Endothelial cell of umbilical vein (primary cell): ENCODE results near the gene MROH8. TPM values are rescaled to one million over a fixed set of nuclear protein-coding genes. Genes with fewer than 3 reads are reported as not detected.

Source experiments
- BruUV-seq: library from RNA; stranded (reverse); fragments of 400-500 nt; replicated peaks from 2 replicates; lab custom pipeline; 2021; lab: Mats Ljungman, UMichigan
- CTCF ChIA-PET: fragments of 300-600, 350-600 bp; sonication (Branson Sonifier 250); formaldehyde crosslinking; loops from one replicate; lab custom pipeline; 2021; ENCODE audit warnings: antibody characterized with exemption, inconsistent platforms; lab: Charles Lee
- POLR2A ChIA-PET: fragments of 300-600, 350-600 bp; sonication (Branson Sonifier 250); formaldehyde crosslinking; loops from one replicate; lab custom pipeline; 2021; ENCODE audit warnings: antibody characterized with exemption, inconsistent platforms; lab: Charles Lee
- DNase-seq: peaks from one replicate; pipeline ENCODE4 v3.0.0-alpha.2; 2011; ENCODE audit warnings: low read depth, low spot score
- FAIRE-seq: peaks from 2 replicates; lab custom pipeline; 2011; peaks lifted over from hg19 to GRCh38; lab: Jason Lieb, UNC
- H2AFZ ChIP-seq: 2 replicates; pipeline ENCODE4 v1.6.0; 2012; ENCODE audit warnings: low read depth, low read length, control low read depth, inconsistent platforms
- H3K27ac ChIP-seq: 2 replicates; pipeline ENCODE4 v1.5.1; 2011; ENCODE audit warnings: low read depth, mild to moderate bottlenecking, control low read depth, low read length, moderate library complexity; ENCODE audit not compliant: insufficient read depth
- H3K27me3 ChIP-seq, 2 experiments: 2 replicates each; pipeline versions ENCODE4 v1.6.0 to v1.6.1; 2011; ENCODE audit warnings: low read length in 2 of 2, mixed read lengths in 1 of 2; ENCODE audit not compliant: control insufficient read depth in 2 of 2, insufficient read depth in 2 of 2
- H3K36me3 ChIP-seq, 2 experiments: 2 replicates in 1 of 2; 3 replicates in 1 of 2; pipeline ENCODE4 v1.5.1; 2011; ENCODE audit warnings: low read length in 2 of 2, mild to moderate bottlenecking in 1 of 2, moderate library complexity in 1 of 2; ENCODE audit not compliant: control insufficient read depth in 2 of 2, insufficient read depth in 2 of 2; ENCODE audit errors: extremely low read depth in 1 of 2
- H3K4me1 ChIP-seq: 3 replicates; pipeline ENCODE4 v1.5.1; 2011; ENCODE audit warnings: mild to moderate bottlenecking, low read length; ENCODE audit not compliant: control insufficient read depth, insufficient read depth; ENCODE audit errors: extremely low read depth
- H3K4me2 ChIP-seq: 2 replicates; pipeline ENCODE4 v1.6.1; 2011; ENCODE audit warnings: low read length, control low read depth, mixed read lengths; ENCODE audit not compliant: insufficient read depth
- H3K4me3 ChIP-seq, 3 experiments: fragments of 200-600 bp in 1 of 3; sonication (generic), shearing (Covaris generic) in 1 of 3; replicated peaks in 1 of 3; 2 replicates each; pipeline ENCODE4 v1.5.1; 2011 to 2016; ENCODE audit warnings: control low read depth in 3 of 3, low read length in 3 of 3, mild to moderate bottlenecking in 2 of 3, inconsistent platforms in 1 of 3, low read depth in 1 of 3, moderate library complexity in 1 of 3; ENCODE audit not compliant: insufficient read depth in 1 of 3
- H3K79me2 ChIP-seq: 2 replicates; pipeline ENCODE4 v1.6.0; 2012; ENCODE audit warnings: low read length, inconsistent platforms; ENCODE audit not compliant: control insufficient read depth, insufficient read depth
- H3K9ac ChIP-seq: replicated peaks from 2 replicates; pipeline ENCODE3; 2011; ENCODE audit warnings: low read length, control low read depth; ENCODE audit not compliant: insufficient read depth; ENCODE audit errors: extremely low read depth
- H3K9me1 ChIP-seq: replicated peaks from 3 replicates; pipeline ENCODE4 v1.6.0; 2011; ENCODE audit warnings: mild to moderate bottlenecking, low read length; ENCODE audit not compliant: control insufficient read depth, insufficient read depth; ENCODE audit errors: extremely low read depth
- H3K9me3 ChIP-seq: replicated peaks from 2 replicates; pipeline ENCODE4 v1.5.1; 2012; ENCODE audit warnings: low read length, inconsistent platforms; ENCODE audit not compliant: control insufficient read depth, insufficient read depth
- H4K20me1 ChIP-seq: replicated peaks from 2 replicates; pipeline ENCODE3; 2011; ENCODE audit warnings: mild to moderate bottlenecking, low read length; ENCODE audit not compliant: control insufficient read depth, insufficient read depth; ENCODE audit errors: extremely low read depth
- CTCF ChIP-seq, 2 donors: IDR thresholded peaks; 1 replicate in 1 of 2; 2 replicates in 1 of 2; pipeline ENCODE4 v1.5.1; 2011; ENCODE audit warnings: low read length in 2 of 2, mild to moderate bottlenecking in 2 of 2, moderate library complexity in 2 of 2, control low read depth in 1 of 2, inconsistent platforms in 1 of 2, low read depth in 1 of 2; ENCODE audit not compliant: insufficient read depth in 1 of 2; ENCODE audit errors: extremely low read depth in 1 of 2
- EZH2 ChIP-seq: IDR thresholded peaks from 2 replicates; pipeline ENCODE4 v1.6.1; 2012; ENCODE audit warnings: borderline replicate concordance, low read depth, mild to moderate bottlenecking, moderate library complexity, low read length, inconsistent platforms; ENCODE audit not compliant: severe bottlenecking
- FOS ChIP-seq: IDR thresholded peaks from 2 replicates; pipeline ENCODE4 v1.6.1; 2011; ENCODE audit warnings: mild to moderate bottlenecking, low read length, moderate library complexity, borderline replicate concordance; ENCODE audit not compliant: insufficient read depth
- GATA2 ChIP-seq: IDR thresholded peaks from 2 replicates; pipeline ENCODE4 v1.7.0; 2011; ENCODE audit warnings: low read depth, mild to moderate bottlenecking, moderate library complexity, mixed read lengths, low read length; ENCODE audit not compliant: insufficient read length, insufficient read depth
- JUN ChIP-seq: IDR thresholded peaks from 2 replicates; pipeline ENCODE4 v1.6.1; 2011; ENCODE audit warnings: borderline replicate concordance, low read depth; ENCODE audit not compliant: insufficient read length, insufficient read depth
- MYC ChIP-seq: IDR thresholded peaks from one replicate; pipeline ENCODE4 v1.6.1; 2011; ENCODE audit warnings: mild to moderate bottlenecking, low read depth, low read length
- POLR2A ChIP-seq: IDR thresholded peaks from 2 replicates; pipeline ENCODE4 v1.6.1; 2012; ENCODE audit warnings: low read depth, mild to moderate bottlenecking, control low read depth, low read length
- POLR2AphosphoS5 ChIP-seq: IDR thresholded peaks from 2 replicates; pipeline ENCODE4 v1.6.1; 2012; ENCODE audit warnings: low read depth, mild to moderate bottlenecking, control low read depth, low read length, moderate library complexity; ENCODE audit not compliant: insufficient read depth
- dilution Hi-C: fragments of 300-500 bp; cut with MboI; formaldehyde crosslinking; loops from one replicate; pipeline ENCODE4 v1.15.0; 2019; ENCODE audit warnings: low sequenced_read_pairs; ENCODE audit not compliant: extremely low pct_ligation_motif_present
- intact Hi-C: fragments of 100-400 bp; cut with micrococcal nuclease; formaldehyde crosslinking; loops from one replicate; pipeline ENCODE4 v1.10.0; 2022
- polyA plus RNA-seq, 4 experiments: library from polyadenylated mRNA; depleted of rRNA in 3 of 4; stranded (reverse) in 3 of 4; unstranded in 1 of 4; fragments of >200 nt; gene quantifications; 2 replicates each; pipeline versions ENCODE4 v1.2.1 to v1.2.3, GENCODE V29; 2011 to 2012; ENCODE audit warnings: missing spikeins in 1 of 4
- total RNA-seq: library from RNA; stranded (reverse); gene quantifications from 2 replicates; pipeline ENCODE4 v1.2.3, GENCODE V29; 2021
- TF ChIP-seq, protein P1 (sequence below): IDR thresholded peaks from 2 replicates; pipeline ENCODE4 v1.6.1; 2011; ENCODE audit not compliant: insufficient read depth, insufficient read length

MROH8 gene
- total and polyA plus RNA-seq, 2 donors (not counting 3 experiments of a cell fraction or from before 2014, with no cell fraction given): 1.3 to 1.5 TPM

GRCh38 chr20:37218441-37218840 lies 39.1 kb upstream of the MROH8 start:
- peaks cover 14% of the 10 kb centered on the region for H3K79me2 ChIP-seq
- no peak overlapping the region for H3K9ac ChIP-seq
- H3K36me3 ChIP-seq: peaks cover 11 to 31% of the 10 kb centered on the region in 2 experiments
- no peak for TF ChIP-seq EZH2
- TF ChIP-seq FOS: no peak
- no peak for TF ChIP-seq MYC
- no peak for TF ChIP-seq GATA2
- no peak for TF ChIP-seq POLR2A
- TF ChIP-seq, protein P1, sequence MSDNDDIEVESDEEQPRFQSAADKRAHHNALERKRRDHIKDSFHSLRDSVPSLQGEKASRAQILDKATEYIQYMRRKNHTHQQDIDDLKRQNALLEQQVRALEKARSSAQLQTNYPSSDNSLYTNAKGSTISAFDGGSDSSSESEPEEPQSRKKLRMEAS: no peak
- TF ChIP-seq JUN: no peak
- no peak for TF ChIP-seq CTCF (IDR thresholded peaks at IDR 0.05; ENCODE audit: extremely low read depth in 1 of 2, insufficient read depth in 1 of 2, low read depth in 1 of 2, low read length in 2 of 2)
- no peak for TF ChIP-seq POLR2AphosphoS5
- no peak overlapping the region for H3K4me3 ChIP-seq
- POLR2A ChIA-PET: no interaction called here
- DNase-seq: no peak
- H3K27me3 ChIP-seq: no peaks in the 10 kb centered on the region
- no peak overlapping the region for H2AFZ ChIP-seq
- no peak overlapping the region for H3K27ac ChIP-seq
- CTCF ChIA-PET: no interaction called here
- no peaks in the 10 kb centered on the region for H3K4me1 ChIP-seq
- H3K4me2 ChIP-seq: no peak overlapping the region
- H3K9me1 ChIP-seq: no peaks in the 10 kb centered on the region
- no peaks in the 10 kb centered on the region for H3K9me3 ChIP-seq
- BruUV-seq: no TSS peak
- intact Hi-C loops: no loop called here
- dilution Hi-C loops: no loop called here
- no peaks in the 10 kb centered on the region for H4K20me1 ChIP-seq
- no peak for FAIRE-seq
